DMS 273 treated with DMSO at 0.1 percent for 48 hours (cell line): ENCODE measurements around the gene PWP1.
"Not testable (repeated sequence)": the region's sequence is repeated elsewhere in the genome, so short reads cannot be mapped to it uniquely, and the experiment has no call there.

Source experiments
- DNase-seq: peaks from one replicate; lab custom pipeline; 2025; lab: John Stamatoyannopoulos, UW

PWP1 gene

DNA sequence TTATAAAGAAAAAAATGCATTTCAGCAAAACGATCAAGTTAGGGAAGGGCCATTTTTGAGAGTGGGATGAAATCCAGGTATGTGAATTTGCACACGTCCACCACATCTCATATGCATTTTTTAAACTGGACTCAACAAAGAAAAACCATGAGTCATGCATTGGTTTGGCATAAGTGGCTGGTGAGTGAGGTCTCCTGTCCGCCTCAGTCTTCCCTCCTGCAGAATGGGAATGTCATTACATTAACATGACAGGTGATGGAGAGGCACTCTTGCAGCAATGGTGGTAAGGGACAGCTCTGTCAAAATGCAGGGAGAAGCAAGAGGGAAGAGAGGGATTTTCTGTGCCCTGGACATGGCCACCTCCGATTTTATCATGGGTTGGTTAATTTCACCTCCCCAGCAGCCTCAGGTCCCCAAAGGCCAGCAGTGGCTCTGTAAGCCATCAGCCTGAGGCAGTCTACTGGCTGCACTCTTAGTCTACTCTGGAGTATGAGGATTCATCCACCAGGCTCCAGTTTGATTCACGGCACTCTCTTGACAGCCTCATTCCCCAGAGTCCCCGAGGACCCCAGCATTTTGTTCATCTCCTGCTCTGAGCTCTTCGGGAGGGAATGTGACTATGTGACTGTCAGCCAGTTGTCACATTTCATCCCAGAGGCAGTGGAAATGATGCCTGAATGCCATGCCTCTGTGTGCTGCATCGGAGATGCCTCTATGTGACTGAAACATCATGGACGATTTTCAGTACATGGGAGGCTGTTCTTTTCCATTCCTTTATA is 17.1 kb upstream of the PWP1 start:
- DNase-seq, result no peak

DNA sequence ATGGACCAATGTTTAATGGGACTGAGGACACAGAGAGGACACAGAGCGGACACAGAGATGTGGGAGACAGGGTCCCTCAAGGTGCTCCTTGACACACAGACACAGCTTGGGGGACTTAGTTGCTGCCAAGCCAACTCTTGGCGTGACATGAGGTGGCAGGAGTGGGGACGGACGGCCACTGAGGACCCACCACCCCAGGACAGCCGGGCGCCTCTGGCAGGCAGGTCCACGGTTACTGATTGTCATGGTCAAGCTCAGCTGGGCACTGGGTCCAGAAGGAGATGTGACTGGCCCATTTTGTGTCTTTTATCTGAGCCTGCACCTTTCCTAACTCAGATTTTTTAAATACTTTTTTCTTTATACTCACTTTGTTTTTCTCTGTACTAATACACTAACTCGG is 15.7 kb upstream of the PWP1 start:
- DNase-seq, result no peak

GRCh38 chr12:107670999-107671643 is 14.5 kb upstream of the PWP1 start:
- DNase-seq, result no peak

DNA sequence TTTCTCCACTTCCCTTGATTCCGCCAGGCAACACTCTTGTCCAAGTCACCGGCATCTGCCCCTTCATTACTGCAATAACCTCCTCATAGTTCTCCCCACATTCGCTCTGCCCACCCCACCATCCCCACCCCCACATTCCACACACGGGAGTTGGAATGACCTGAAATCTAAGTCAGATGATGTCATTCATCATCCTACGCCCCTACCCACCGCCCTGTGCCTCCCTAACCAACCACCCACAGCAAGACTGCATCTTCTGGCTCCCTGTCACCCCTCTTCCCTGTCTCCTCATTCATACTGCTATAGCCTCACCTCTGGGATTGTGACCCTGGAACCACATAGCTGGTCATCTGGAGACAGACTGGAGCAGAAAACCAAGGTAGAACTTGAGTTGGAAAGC is 7.9 kb upstream of the PWP1 start:
- DNase-seq, result no peak

DNA sequence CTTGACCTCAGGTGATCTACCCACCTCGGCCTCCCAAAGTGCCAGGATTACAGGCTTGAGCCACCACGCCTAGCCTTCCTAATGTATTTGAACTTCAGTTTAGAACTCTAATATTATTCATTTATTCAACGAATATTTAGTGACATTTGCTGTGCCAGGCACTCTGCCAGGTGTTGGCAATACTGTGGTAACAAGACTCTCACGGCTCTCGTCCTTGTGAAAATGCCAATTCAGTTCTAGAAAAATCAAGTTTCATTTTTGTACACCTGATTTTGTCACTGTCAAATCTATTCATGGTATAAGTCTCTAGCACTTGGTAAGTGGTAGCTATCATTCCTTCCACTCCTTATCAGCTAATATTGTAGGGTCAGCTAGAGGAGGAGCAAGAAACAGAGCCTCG is 6.3 kb upstream of the PWP1 start:
- DNase-seq, result no peak

- no peak for DNase-seq
Observed at GRCh38 chr12:107681455-107681835, 4.2 kb upstream of the PWP1 start.

DNA sequence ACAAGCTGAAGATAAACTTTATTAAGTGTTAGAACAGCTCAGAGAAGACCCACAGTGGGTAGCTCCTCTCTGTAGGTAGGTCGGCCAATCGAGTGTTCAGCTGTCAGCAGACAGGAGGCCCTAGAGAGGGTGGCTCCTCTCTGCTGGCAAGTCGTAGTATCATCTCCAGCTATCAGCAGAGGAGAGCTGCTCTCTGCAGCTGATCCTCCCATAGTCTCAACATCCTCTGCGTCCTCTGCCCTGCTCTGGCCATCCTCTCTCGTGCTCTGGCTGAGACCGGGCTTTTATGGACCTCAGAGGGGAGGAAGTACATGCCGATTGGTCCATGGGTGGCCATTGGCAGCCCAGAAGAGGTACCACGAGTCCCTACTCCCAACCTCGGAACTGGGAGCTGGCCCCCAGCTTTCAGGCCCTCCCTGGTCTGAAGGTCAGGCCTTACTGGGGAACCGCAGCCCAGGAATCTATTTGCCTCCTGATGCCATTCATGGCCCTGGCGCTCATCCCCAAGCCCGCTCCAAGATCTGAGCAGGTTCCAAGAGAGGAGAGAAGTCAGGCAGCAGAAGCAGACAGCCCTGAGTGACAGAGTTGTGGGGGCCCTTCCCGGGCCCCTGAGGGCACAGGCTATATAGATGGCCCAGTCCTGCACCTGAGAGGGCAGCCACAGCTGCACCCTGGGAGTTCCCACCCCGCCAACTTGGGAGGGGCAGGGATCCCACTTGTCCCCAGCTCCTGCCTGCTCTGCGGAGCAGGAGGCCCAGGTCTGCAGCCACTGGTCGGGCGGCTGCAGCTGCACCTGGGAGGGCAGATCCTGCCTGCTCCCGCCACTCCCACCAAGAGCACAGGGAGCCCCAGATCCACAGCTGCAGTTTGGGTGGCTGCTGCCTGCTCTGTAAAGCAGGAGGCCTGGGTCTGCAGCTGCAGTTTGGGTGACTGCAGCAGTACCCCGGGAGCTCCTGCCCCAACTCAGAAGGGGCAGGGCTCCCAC is 3.5 kb upstream of the PWP1 start:
- DNase-seq, result no peak

- no peak for DNase-seq
Observed at GRCh38 chr12:107684029-107684795, 1.4 kb upstream of the PWP1 start.

DNA sequence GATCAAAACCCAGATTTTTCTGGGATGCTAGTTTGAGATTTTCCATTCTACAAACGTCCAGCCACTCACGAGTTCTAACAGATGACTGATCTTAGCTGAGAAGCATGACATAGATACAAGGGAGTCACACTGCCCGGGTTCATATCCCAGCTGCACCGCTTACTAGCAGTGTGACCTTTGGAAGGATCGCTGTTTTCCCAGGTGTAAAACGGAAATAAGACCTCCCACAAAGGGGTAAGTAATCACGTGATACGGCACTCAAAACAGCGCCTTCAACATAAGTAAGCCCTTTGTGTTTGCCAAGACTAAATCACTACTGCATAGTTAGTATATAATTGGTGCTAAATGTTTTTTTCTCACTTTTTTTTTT is 624 bp upstream of the PWP1 start:
- DNase-seq, result peak; percentile 34

DNA sequence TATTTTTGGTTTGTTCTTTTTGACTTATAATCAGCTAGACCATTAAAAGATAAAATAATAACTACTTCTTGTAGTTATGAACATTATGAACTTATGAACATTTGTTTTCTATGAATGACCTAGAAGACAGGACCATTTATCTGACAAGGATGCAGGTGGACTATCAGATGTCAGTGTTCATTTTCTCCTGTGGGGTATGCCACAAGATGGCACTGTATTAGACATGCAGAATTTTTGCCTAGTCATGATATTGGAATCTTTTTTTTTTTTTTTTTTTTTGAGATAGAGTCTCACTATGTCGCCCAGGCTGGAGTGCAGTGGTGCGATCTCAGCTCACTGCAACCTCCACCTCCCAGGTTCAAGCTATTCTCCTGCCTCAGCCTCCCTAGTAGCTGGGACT is 10.2 kb downstream of the PWP1 start:
- not testable (repeated sequence) for DNase-seq

- DNase-seq, result no peak
Observed at GRCh38 chr12:107702106-107702505, 16.5 kb downstream of the PWP1 start.

DNA sequence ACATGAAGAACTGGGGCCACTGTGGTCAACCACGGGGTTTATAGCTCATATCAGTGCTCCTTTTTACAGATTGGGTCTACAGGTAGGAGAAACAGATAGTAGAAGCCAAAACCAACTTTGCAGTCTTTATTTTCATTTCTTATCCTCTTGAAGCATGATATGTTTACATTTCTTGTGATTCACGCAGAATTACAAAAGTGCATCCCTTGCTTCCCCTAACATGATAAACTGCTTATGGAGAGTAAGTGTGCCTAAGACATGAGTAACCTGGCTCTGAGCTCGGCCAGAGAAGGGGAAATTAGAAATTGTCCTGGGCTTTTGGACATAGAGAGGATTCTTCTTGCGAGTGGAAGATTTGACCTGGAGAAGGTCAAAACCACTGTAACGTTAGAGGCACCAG is 18.4 kb downstream of the PWP1 start:
- no peak for DNase-seq

- not testable (repeated sequence) for DNase-seq
Observed at GRCh38 chr12:107705522-107705921, 19.9 kb downstream of the PWP1 start.

GRCh38 chr12:107715780-107716179 is 30.2 kb downstream of the PWP1 start:
- DNase-seq, result no peak

DNA sequence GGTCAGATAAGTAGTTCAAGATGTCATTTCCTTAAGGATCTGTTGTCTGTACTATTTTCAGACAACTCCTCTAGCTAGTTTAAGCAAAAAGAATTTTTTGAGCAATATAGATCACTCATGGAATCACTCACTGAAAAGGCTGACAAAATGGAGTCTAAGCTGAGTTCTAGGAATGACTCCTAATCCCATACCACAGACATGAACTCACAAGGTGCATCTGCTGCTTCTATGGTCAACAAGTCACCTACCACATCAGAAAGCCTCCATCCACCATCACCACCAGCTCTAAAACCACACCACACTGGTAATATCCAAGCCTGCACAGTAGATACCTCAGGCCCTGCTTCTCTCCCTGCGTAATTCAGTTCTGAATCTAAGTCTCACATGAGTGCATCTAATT is 33.0 kb downstream of the PWP1 start:
- DNase-seq, result no peak

- not testable (repeated sequence) for DNase-seq
Observed at GRCh38 chr12:107727327-107727726, 41.7 kb downstream of the PWP1 start.

DNA sequence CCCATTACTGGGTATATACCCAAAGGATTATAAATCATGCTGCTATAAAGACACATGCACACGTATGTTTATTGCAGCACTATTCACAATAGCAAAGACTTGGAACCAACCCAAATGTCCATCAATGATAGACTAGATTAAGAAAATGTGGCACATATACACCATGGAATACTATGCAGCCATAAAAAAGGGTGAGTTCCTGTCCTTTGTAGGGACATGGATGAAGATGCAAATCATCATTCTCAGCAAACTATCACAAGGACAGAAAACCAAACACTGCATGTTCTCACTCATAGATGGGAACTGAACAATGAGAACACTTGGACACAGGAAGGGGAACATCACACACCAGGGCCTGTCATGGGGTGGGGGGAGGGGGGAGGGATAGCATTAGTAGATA is 42.1 kb downstream of the PWP1 start:
- DNase-seq, result not testable (repeated sequence)

DNA sequence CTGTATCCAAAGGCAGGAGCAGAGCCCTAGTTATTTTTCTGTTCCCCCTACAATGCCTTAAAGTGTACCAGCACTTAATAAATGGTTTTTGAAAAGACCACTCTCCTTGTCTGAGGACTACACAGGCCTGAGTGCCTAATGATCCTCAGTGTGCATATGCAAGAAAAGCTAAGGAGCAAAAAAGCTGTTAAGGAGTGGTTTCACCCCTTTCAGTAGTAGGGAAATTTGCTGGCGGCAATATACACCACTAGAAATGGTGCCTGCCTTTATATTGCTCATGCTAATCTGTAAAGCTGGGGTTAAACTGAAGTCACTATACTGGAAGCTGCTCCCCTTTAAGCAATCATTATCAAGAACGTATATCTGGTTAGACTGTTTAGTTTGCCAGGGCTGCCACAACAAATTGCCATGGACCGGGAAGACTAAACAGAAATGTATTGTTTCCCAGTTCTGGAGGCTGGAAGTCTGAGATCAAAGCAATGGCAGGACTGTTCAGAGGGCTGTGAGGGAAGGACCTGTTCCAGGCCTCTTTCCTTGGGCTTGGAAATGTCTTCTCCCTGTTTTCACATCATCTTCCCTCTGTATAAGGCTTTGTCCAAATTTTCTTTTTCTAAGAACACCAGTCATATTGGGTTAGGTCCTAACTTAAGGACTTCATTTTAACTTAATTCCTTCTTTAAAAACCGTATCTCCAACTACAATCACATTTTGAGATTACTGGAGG is 45.2 kb downstream of the PWP1 start:
- DNase-seq, result no peak

DNA sequence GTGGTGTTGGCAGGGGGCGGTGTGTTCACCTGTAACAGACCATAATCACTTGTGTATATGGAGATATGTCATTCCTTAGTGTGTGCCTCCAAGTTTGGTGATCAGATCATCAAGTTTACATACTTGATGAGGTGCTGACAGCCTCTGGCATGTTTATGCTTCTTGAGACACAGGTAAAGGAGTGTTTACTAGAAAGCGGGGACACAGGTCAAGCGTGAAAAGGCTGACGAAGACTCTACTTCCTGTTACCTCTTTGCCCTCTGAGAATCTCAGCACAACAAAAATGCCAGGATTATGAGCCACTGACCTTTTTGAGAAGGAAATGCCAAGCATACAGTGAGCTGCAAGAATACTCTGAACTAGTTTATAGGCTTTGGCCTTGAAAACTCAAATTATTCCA is 45.8 kb downstream of the PWP1 start:
- DNase-seq, result no peak

DNA sequence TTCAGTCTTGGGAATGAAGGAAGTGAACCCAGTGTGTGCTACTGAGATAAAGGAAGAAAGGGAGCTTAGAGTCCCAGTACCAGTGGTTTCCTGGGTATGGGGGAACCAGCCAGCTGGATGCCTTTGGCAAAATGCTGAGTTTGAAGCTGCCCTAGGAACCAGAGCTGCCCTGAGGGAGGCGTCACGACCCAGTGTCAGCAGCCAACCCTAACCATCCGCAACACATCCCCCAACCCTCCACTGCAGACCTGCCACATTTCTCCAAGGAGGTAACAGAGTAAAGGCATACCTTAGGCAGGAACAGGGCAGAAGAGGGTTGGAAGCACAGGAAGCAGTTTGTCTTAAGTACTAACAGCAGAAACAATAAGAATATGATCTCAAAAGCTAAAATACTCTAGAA is 46.8 kb downstream of the PWP1 start:
- no peak for DNase-seq

- no peak for DNase-seq
Observed at GRCh38 chr12:107734139-107734538, 48.5 kb downstream of the PWP1 start.
